ENCODE data around the gene SNRPA.
"Not testable (repeated sequence)": the region's sequence is repeated elsewhere in the genome, so short reads cannot be mapped to it uniquely, and the experiment has no call there.

SNRPA gene

GRCh38 chr19:40758491-40758890, 7.5 kb downstream of the SNRPA start:
- Histone ChIP-seq H3K4me1 (ENCODE audit: control insufficient read depth in 2 of 2, insufficient read depth in 2 of 2, low read length in 2 of 2) (peaks cover 20 to 22% of the 10 kb centered on the region in 2 donors), H3K9me3 (ENCODE audit: control insufficient read depth in 2 of 2, low read length in 2 of 2) (no peaks in the 10 kb centered on the region), H3K27ac (ENCODE audit: low read depth in 2 of 2, low read length in 2 of 2) (no peak overlapping the region), H3K27me3 (ENCODE audit: control insufficient read depth in 2 of 2, insufficient read depth in 2 of 2, low read length in 2 of 2) (no peaks in the 10 kb centered on the region), H3K36me3 (ENCODE audit: control insufficient read depth in 2 of 2, insufficient read depth in 2 of 2, low read length in 2 of 2) (peaks cover 60 to 70% of the 10 kb centered on the region in 2 donors), H3K9ac (ENCODE audit: low read depth in 1 of 2, low read length in 2 of 2) (no peak overlapping the region), H3K4me3 (ENCODE audit: low read length in 2 of 2) (no peak overlapping the region)

DNA sequence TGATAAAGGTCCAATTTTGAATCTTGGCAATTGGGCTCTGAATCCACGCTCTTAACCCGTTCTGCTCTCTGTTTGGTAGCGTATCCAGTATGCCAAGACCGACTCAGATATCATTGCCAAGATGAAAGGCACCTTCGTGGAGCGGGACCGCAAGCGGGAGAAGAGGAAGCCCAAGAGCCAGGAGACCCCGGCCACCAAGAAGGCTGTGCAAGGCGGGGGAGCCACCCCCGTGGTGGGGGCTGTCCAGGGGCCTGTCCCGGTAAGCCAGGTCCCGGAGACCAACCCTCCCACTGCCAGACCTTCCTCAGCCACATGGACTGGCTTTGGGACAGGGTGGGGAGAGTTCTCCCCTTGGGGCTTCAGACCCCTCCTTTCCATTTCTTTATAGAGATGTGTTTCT, 8.3 kb downstream of the SNRPA start:
- peaks cover 13 to 20% of the 10 kb centered on the region in 2 donors for H3K4me1 ChIP-seq (ENCODE audit: control insufficient read depth in 2 of 2, insufficient read depth in 2 of 2, low read length in 2 of 2)
- peaks cover 68 to 79% of the 10 kb centered on the region in 2 donors for H3K36me3 ChIP-seq (ENCODE audit: control insufficient read depth in 2 of 2, insufficient read depth in 2 of 2, low read length in 2 of 2)
- H3K27me3 ChIP-seq (ENCODE audit: control insufficient read depth in 2 of 2, insufficient read depth in 2 of 2, low read length in 2 of 2), result no peaks in the 10 kb centered on the region
- no peak overlapping the region for H3K27ac ChIP-seq (ENCODE audit: low read depth in 2 of 2, low read length in 2 of 2)
- no peaks in the 10 kb centered on the region for H3K9me3 ChIP-seq (ENCODE audit: control insufficient read depth in 2 of 2, low read length in 2 of 2)
- no peak overlapping the region for H3K4me3 ChIP-seq (ENCODE audit: low read length in 2 of 2)
- no peak overlapping the region for H3K9ac ChIP-seq (ENCODE audit: low read depth in 1 of 2, low read length in 2 of 2)

DNA sequence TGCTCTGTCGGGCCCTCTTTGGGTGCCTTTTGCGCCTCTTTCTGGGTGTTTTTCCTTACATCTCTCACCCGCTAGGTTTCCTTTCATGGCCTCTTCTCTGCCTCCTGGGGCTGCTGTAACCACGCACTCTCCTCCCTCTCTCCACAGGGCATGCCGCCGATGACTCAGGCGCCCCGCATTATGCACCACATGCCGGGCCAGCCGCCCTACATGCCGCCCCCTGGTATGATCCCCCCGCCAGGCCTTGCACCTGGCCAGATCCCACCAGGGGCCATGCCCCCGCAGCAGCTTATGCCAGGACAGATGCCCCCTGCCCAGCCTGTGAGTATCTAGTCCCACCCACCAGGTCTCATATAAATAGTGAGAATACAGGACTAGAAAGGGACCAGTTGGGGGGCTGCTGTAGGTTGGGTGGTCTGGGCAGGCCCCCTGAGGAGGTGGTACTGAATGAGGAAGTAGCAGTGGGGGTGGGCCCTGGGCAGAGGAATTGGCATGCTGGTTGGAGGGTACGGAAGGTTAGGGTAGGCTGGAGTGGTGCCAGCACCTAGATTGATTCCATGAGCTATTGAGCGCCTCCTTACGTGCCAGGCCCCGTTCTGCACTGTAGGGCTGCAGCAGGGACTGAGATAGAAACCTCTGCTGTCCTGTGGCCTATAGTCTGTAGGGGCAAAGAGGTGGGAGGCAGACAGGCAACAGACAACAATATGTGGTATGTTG, 11.9 kb downstream of the SNRPA start:
- Histone ChIP-seq H3K27me3 (ENCODE audit: control insufficient read depth in 2 of 2, insufficient read depth in 2 of 2, low read length in 2 of 2) (no peaks in the 10 kb centered on the region), H3K4me1 (ENCODE audit: control insufficient read depth in 2 of 2, insufficient read depth in 2 of 2, low read length in 2 of 2) (no peaks in the 10 kb centered on the region), H3K36me3 (ENCODE audit: control insufficient read depth in 2 of 2, insufficient read depth in 2 of 2, low read length in 2 of 2) (peaks cover 73 to 76% of the 10 kb centered on the region in 2 donors), H3K27ac (ENCODE audit: low read depth in 2 of 2, low read length in 2 of 2) (no peak overlapping the region), H3K4me3 (ENCODE audit: low read length in 2 of 2) (no peak overlapping the region), H3K9me3 (ENCODE audit: control insufficient read depth in 2 of 2, low read length in 2 of 2) (no peaks in the 10 kb centered on the region), H3K9ac (ENCODE audit: low read depth in 1 of 2, low read length in 2 of 2) (no peak overlapping the region)

DNA sequence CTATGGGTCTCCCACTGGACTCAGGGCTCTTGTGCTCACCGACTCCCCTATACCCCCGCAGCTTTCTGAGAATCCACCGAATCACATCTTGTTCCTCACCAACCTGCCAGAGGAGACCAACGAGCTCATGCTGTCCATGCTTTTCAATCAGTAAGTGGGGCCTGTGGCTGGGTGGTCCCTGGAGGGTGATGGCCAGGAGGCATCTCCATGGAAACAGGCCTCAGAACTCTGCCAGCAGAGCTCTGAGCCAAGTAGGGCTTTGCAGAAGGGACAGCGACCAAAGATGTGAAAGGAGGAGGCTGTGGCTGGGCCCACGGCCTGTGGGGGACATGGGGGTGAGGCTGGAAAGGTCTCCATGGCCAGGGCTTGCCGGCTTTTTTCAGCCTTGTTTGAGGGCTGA, 12.5 kb downstream of the SNRPA start:
- no peaks in the 10 kb centered on the region for H3K27me3 ChIP-seq (ENCODE audit: control insufficient read depth in 2 of 2, insufficient read depth in 2 of 2, low read length in 2 of 2)
- H3K4me3 ChIP-seq (ENCODE audit: low read length in 2 of 2), result no peak overlapping the region
- H3K36me3 ChIP-seq (ENCODE audit: control insufficient read depth in 2 of 2, insufficient read depth in 2 of 2, low read length in 2 of 2), result peaks cover 69 to 71% of the 10 kb centered on the region in 2 donors
- no peak overlapping the region for H3K9ac ChIP-seq (ENCODE audit: low read depth in 1 of 2, low read length in 2 of 2)
- H3K9me3 ChIP-seq (ENCODE audit: control insufficient read depth in 2 of 2, low read length in 2 of 2), result no peaks in the 10 kb centered on the region
- no peaks in the 10 kb centered on the region for H3K4me1 ChIP-seq (ENCODE audit: control insufficient read depth in 2 of 2, insufficient read depth in 2 of 2, low read length in 2 of 2)
- H3K27ac ChIP-seq (ENCODE audit: low read depth in 2 of 2, low read length in 2 of 2), result no peak overlapping the region

DNA sequence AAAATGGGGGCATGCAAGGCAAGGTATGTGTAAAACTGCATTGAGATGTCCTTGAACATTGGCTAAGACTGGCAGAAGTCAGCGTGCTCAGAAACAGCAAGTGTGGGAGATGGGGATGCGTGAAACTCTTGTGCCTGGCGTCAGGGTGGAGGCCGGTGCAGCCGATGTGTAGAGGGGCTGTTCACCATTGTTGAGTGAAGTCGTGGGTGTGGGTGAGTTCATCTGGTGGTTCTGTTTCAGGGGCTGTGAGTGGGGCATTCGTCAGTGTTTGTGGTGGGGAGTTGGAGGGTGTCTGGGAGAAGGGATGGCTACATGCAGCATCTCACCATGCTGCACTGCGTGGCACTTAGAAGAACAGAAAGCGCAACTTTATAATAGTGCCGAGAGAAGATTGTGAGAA, 13.0 kb downstream of the SNRPA start:
- Histone ChIP-seq H3K9ac (ENCODE audit: low read depth in 1 of 2, low read length in 2 of 2) (no peak overlapping the region), H3K36me3 (ENCODE audit: control insufficient read depth in 2 of 2, insufficient read depth in 2 of 2, low read length in 2 of 2) (peaks cover 73 to 74% of the 10 kb centered on the region in 2 donors), H3K4me3 (ENCODE audit: low read length in 2 of 2) (no peak overlapping the region), H3K27ac (ENCODE audit: low read depth in 2 of 2, low read length in 2 of 2) (no peak overlapping the region), H3K9me3 (ENCODE audit: control insufficient read depth in 2 of 2, low read length in 2 of 2) (no peaks in the 10 kb centered on the region), H3K4me1 (ENCODE audit: control insufficient read depth in 2 of 2, insufficient read depth in 2 of 2, low read length in 2 of 2) (no peaks in the 10 kb centered on the region), H3K27me3 (ENCODE audit: control insufficient read depth in 2 of 2, insufficient read depth in 2 of 2, low read length in 2 of 2) (no peaks in the 10 kb centered on the region)

DNA sequence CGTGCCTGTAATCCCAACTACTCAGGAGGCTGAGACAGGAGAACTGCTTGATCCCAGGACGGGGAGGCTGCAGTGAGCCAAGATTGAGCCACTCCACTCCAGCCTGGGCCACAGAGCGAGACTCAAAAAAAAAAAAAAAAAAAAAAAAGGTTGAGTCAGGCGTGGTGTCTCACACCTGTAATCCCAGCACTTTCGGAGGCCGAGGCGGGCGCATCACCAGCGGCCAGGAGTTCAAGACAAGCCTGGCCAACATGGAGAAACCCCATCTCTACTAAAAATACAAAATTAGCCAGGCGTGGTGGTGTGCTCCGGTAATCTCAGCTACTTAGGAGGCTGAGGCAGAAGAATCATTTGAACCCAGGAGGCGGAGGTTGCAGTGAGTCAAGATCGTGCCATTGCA, 15.4 kb downstream of the SNRPA start:
- H3K36me3 ChIP-seq (ENCODE audit: control insufficient read depth in 2 of 2, insufficient read depth in 2 of 2, low read length in 2 of 2), result peaks cover 50% of the 10 kb centered on the region in 2 donors
- not testable (repeated sequence) for H3K4me3 ChIP-seq (ENCODE audit: low read length in 2 of 2); H3K9me3 ChIP-seq (ENCODE audit: control insufficient read depth in 2 of 2, low read length in 2 of 2); H3K4me1 ChIP-seq (ENCODE audit: control insufficient read depth in 2 of 2, insufficient read depth in 2 of 2, low read length in 2 of 2); H3K9ac ChIP-seq (ENCODE audit: low read depth in 1 of 2, low read length in 2 of 2); H3K27ac ChIP-seq (ENCODE audit: low read depth in 2 of 2, low read length in 2 of 2); H3K27me3 ChIP-seq (ENCODE audit: control insufficient read depth in 2 of 2, insufficient read depth in 2 of 2, low read length in 2 of 2)

GRCh38 chr19:40768869-40769268, 17.9 kb downstream of the SNRPA start:
- Histone ChIP-seq H3K4me3 (ENCODE audit: low read length in 2 of 2) (no peak overlapping the region), H3K9me3 (ENCODE audit: control insufficient read depth in 2 of 2, low read length in 2 of 2) (no peaks in the 10 kb centered on the region), H3K9ac (ENCODE audit: low read depth in 1 of 2, low read length in 2 of 2) (no peak overlapping the region), H3K27me3 (ENCODE audit: control insufficient read depth in 2 of 2, insufficient read depth in 2 of 2, low read length in 2 of 2) (no peaks in the 10 kb centered on the region), H3K27ac (ENCODE audit: low read depth in 2 of 2, low read length in 2 of 2) (no peak overlapping the region), H3K36me3 (ENCODE audit: control insufficient read depth in 2 of 2, insufficient read depth in 2 of 2, low read length in 2 of 2) (peaks cover 26 to 27% of the 10 kb centered on the region in 2 donors), H3K4me1 (ENCODE audit: control insufficient read depth in 2 of 2, insufficient read depth in 2 of 2, low read length in 2 of 2) (no peaks in the 10 kb centered on the region)

DNA sequence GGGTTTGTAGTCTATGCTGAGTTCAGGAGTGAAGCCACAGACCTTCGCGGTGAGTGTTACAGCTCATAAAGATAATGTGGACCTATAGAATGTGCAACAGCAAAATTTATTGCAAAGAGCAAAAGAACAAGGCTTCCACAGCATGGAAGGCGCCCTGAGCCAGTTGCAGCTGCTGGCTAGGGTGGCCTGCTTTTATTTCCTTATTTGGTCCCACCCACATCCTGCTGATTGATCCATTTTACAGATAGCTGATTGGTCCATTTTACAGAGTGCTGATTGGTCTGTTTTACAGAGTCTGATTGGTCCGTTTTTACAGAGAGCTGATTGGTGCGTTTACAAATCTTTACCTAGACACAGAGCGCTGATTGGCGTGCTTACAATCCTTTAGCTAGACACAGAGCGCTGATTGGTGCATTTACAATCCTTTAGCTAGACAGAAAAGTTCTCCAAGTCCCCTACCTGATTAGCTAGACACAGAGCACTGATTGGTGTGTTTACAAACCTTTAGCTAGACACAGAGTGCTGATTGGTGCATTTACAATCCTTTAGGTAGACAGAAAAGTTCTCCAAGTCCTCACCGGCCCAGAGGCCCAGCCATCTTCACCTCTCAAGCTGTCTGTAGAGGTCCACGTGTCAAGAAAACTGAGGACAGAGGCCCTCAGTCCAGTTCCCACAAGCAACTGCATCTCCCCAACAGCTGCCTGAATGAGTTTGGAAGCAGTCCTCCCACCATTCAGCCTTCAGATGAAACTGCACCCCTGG, 20.3 kb downstream of the SNRPA start:
- not testable (repeated sequence) for H3K27ac ChIP-seq (ENCODE audit: low read depth in 2 of 2, low read length in 2 of 2); H3K9me3 ChIP-seq (ENCODE audit: control insufficient read depth in 2 of 2, low read length in 2 of 2); H3K36me3 ChIP-seq (ENCODE audit: control insufficient read depth in 2 of 2, insufficient read depth in 2 of 2, low read length in 2 of 2); H3K4me3 ChIP-seq (ENCODE audit: low read length in 2 of 2); H3K9ac ChIP-seq (ENCODE audit: low read depth in 1 of 2, low read length in 2 of 2); H3K4me1 ChIP-seq (ENCODE audit: control insufficient read depth in 2 of 2, insufficient read depth in 2 of 2, low read length in 2 of 2); H3K27me3 ChIP-seq (ENCODE audit: control insufficient read depth in 2 of 2, insufficient read depth in 2 of 2, low read length in 2 of 2)

DNA sequence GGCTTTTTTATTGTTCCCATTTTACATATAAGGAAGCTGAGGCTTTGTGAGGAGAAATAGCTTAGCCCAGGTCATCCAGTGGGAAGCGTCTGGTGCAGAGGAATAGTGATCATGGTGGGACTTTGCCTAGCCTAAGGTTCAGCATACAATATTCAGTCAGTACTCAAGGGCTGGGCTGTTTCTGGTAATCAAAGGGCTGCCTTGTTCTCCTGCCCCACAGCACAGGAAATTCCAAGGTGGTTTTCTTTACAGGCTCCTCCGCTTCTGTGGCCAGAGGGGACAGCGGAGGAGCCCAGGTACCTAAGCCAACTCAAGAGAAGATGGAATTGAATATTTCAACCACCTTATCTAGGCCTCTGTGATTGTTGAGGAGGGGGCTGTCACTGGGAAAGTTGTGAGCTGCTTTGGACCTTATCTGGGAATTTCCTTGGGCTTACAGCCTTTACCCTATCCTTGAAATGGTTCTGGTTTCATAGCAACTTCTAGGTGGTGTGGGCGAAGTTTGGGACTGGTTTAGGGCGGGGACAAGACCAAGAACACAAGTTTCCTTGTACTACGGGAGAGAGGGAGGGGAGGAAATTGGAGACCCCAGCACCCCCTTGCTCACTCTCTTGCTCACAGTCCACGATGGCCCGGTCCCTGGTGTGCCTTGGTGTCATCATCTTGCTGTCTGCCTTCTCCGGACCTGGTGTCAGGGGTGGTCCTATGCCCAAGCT, 24.1 kb downstream of the SNRPA start, which contains the start of gene MIA:
MIA (plus strand) TSS at position 606 of the 716 bp plus-strand sequence; CDS start at position 628, 22 bp downstream.
- no peak within 1 kb of the TSS for H3K4me3 ChIP-seq (ENCODE audit: low read length in 2 of 2)
- no peak within 1 kb of the TSS for H3K9ac ChIP-seq (ENCODE audit: low read depth in 1 of 2, low read length in 2 of 2)
- H3K36me3 ChIP-seq (ENCODE audit: control insufficient read depth in 2 of 2, insufficient read depth in 2 of 2, low read length in 2 of 2), result no peaks in the 10 kb centered on the region
- no peaks in the 10 kb centered on the region for H3K9me3 ChIP-seq (ENCODE audit: control insufficient read depth in 2 of 2, low read length in 2 of 2)
- no peak within 1 kb of the TSS for H3K27ac ChIP-seq (ENCODE audit: low read depth in 2 of 2, low read length in 2 of 2)
- H3K4me1 ChIP-seq (ENCODE audit: control insufficient read depth in 2 of 2, insufficient read depth in 2 of 2, low read length in 2 of 2), result peaks cover 11 to 15% of the 10 kb centered on the region in 2 donors
- H3K27me3 ChIP-seq (ENCODE audit: control insufficient read depth in 2 of 2, insufficient read depth in 2 of 2, low read length in 2 of 2), result no peaks in the 10 kb centered on the region

DNA sequence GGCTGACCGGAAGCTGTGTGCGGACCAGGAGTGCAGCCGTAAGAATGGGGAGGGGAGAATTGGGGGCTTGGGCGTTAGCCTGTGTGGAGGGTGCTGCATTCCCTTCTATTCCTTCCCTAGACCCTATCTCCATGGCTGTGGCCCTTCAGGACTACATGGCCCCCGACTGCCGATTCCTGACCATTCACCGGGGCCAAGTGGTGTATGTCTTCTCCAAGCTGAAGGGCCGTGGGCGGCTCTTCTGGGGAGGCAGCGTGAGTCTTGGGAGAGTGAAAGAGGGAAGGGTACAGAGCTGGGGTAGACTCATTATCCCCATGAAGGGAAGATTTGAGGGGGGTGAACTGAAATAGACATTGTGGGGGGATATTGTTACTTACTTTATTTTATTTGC, 24.6 kb downstream of the SNRPA start:
- Histone ChIP-seq H3K27ac (ENCODE audit: low read depth in 2 of 2, low read length in 2 of 2) (no peak overlapping the region), H3K4me1 (ENCODE audit: control insufficient read depth in 2 of 2, insufficient read depth in 2 of 2, low read length in 2 of 2) (peaks cover 11 to 15% of the 10 kb centered on the region in 2 donors)

More for the DNA sequence above, 24.6 kb downstream of the SNRPA start:
- no peak overlapping the region for H3K9ac ChIP-seq (ENCODE audit: low read depth in 1 of 2, low read length in 2 of 2)
- H3K9me3 ChIP-seq (ENCODE audit: control insufficient read depth in 2 of 2, low read length in 2 of 2), result no peaks in the 10 kb centered on the region
- H3K4me3 ChIP-seq (ENCODE audit: low read length in 2 of 2), result no peak overlapping the region
- no peaks in the 10 kb centered on the region for H3K27me3 ChIP-seq (ENCODE audit: control insufficient read depth in 2 of 2, insufficient read depth in 2 of 2, low read length in 2 of 2)
- H3K36me3 ChIP-seq (ENCODE audit: control insufficient read depth in 2 of 2, insufficient read depth in 2 of 2, low read length in 2 of 2), result peaks cover 0 to 3% of the 10 kb centered on the region in 2 donors
